SK-N-SH (cell line): ENCODE data around the gene NT5C. TPM values are rescaled to one million over a fixed set of nuclear protein-coding genes. Genes with fewer than 3 reads are reported as not detected.
A peak's percentile ranks its signal among the peaks of the same experiment; 100 is the strongest.

Experiments used
- CTCF ChIA-PET: fragments of 300-600, 350-600 bp; formaldehyde crosslinking; extraction: SDS; loops from one replicate; lab custom pipeline; 2021; lab: Yijun Ruan, JAX
- POLR2A ChIA-PET: fragments of 350-600 bp; sonication (Branson Sonifier 250); formaldehyde crosslinking; extraction: SDS; loops from one replicate; lab custom pipeline; 2020; ENCODE audit warnings: antibody characterized with exemption, inconsistent platforms; lab: Yijun Ruan, JAX
- DNase-seq: peaks from one replicate; pipeline ENCODE4 v3.0.0; 2012
- H2AFZ ChIP-seq: fragments of 200-600 bp; sonication (generic); 2 replicates; pipeline ENCODE4 v1.8.1; 2016; ENCODE audit warnings: antibody characterized with exemption, mild to moderate bottlenecking, low read depth
- H3F3A ChIP-seq: fragments of 200-600 bp; sonication (generic); replicated peaks from 2 replicates; pipeline ENCODE3; 2016; ENCODE audit warnings: antibody characterized with exemption, mild to moderate bottlenecking; ENCODE audit not compliant: insufficient read depth
- H3K27ac ChIP-seq, 2 experiments: fragments of 200-500 bp in 1 of 2; fragments of 200-600 bp in 1 of 2; sonication (Bioruptor generic) in 1 of 2; sonication (generic), shearing (Covaris generic) in 1 of 2; 2 replicates each; pipeline versions ENCODE4 v1.5.1 to v1.6.1; 2014 to 2016; ENCODE audit warnings: low read depth in 2 of 2, inconsistent platforms in 1 of 2, low read length in 1 of 2, mild to moderate bottlenecking in 1 of 2, mixed read lengths in 1 of 2
- H3K27me3 ChIP-seq: fragments of 200-600 bp; sonication (generic), shearing (Covaris generic); 2 replicates; pipeline ENCODE4 v1.6.1; 2016; ENCODE audit warnings: mixed run types; ENCODE audit not compliant: insufficient read depth
- H3K36me3 ChIP-seq, 2 experiments: fragments of 200-500 bp in 1 of 2; fragments of 200-600 bp in 1 of 2; sonication (Bioruptor generic) in 1 of 2; sonication (generic) in 1 of 2; replicated peaks in 1 of 2; 2 replicates each; pipeline versions ENCODE3 to v1.5.1; 2014 to 2016; ENCODE audit warnings: low read length in 1 of 2, mild to moderate bottlenecking in 1 of 2; ENCODE audit not compliant: insufficient read depth in 2 of 2, control insufficient read depth in 1 of 2
- H3K4me1 ChIP-seq, 2 experiments: fragments of 200-500 bp in 1 of 2; fragments of 200-600 bp in 1 of 2; sonication (Bioruptor generic) in 1 of 2; sonication (generic), shearing (Covaris generic) in 1 of 2; 2 replicates each; pipeline versions ENCODE4 v1.5.1 to v1.6.1; 2014 to 2016; ENCODE audit warnings: low read depth in 1 of 2, low read length in 1 of 2, mixed run types in 1 of 2; ENCODE audit not compliant: insufficient read depth in 2 of 2, control insufficient read depth in 1 of 2
- H3K4me2 ChIP-seq: fragments of 200-600 bp; sonication (generic), shearing (Covaris generic); 2 replicates; pipeline ENCODE4 v1.6.1; 2017; ENCODE audit warnings: mixed run types
- H3K4me3 ChIP-seq, 2 experiments: fragments of 200-500 bp in 1 of 2; fragments of 200-600 bp in 1 of 2; sonication (Bioruptor generic) in 1 of 2; sonication (generic), shearing (Covaris generic) in 1 of 2; 2 replicates each; pipeline versions ENCODE4 v1.5.1 to v1.8.1; 2014 to 2016; ENCODE audit warnings: low read depth in 2 of 2, inconsistent platforms in 1 of 2, low read length in 1 of 2, mild to moderate bottlenecking in 1 of 2, mixed read lengths in 1 of 2, moderate library complexity in 1 of 2
- H3K79me2 ChIP-seq: fragments of 200-600 bp; sonication (generic); 2 replicates; pipeline ENCODE4 v1.8.1; 2017; ENCODE audit warnings: mild to moderate bottlenecking; ENCODE audit not compliant: insufficient read depth
- H3K9ac ChIP-seq: fragments of 200-600 bp; sonication (generic); 2 replicates; pipeline ENCODE4 v1.6.1; 2017; ENCODE audit warnings: mixed run types
- H3K9me2 ChIP-seq: fragments of 200-600 bp; sonication (generic); 2 replicates; pipeline ENCODE4 v1.6.1; 2017; ENCODE audit warnings: mixed run types
- H3K9me3 ChIP-seq: fragments of 200-600 bp; sonication (generic); 2 replicates; pipeline ENCODE4 v1.6.1; 2017; ENCODE audit warnings: mixed run types, mild to moderate bottlenecking, moderate library complexity
- H4K20me1 ChIP-seq: fragments of 200-600 bp; sonication (generic); 2 replicates; pipeline ENCODE4 v1.6.1; 2017; ENCODE audit warnings: mild to moderate bottlenecking, mixed run types; ENCODE audit not compliant: insufficient read depth
- CTCF ChIP-seq: fragments of 200-600 bp; sonication (generic); IDR thresholded peaks from 2 replicates; pipeline ENCODE4 v1.6.1; 2017; ENCODE audit warnings: antibody characterized with exemption, mild to moderate bottlenecking, moderate library complexity
- ELF1 ChIP-seq: IDR thresholded peaks from 2 replicates; pipeline ENCODE4 v1.4.0; 2012
- FOSL2 ChIP-seq: IDR thresholded peaks from 2 replicates; pipeline ENCODE4 v1.4.0; 2012; ENCODE audit warnings: low read depth, mild to moderate bottlenecking, moderate library complexity, borderline replicate concordance
- FOXJ3 ChIP-seq: sonication (generic); formaldehyde crosslinking; IDR thresholded peaks from 2 replicates; pipeline ENCODE4 v1.5.1; 2020; ENCODE audit warnings: mild to moderate bottlenecking, missing genetic modification reagents
- FOXM1 ChIP-seq: IDR thresholded peaks from 2 replicates; pipeline ENCODE4 v1.4.0; 2012; ENCODE audit warnings: low read depth, mild to moderate bottlenecking
- GABPA ChIP-seq: IDR thresholded peaks from 2 replicates; pipeline ENCODE4 v1.4.0; 2012; ENCODE audit warnings: low read depth, mild to moderate bottlenecking
- JUND ChIP-seq: IDR thresholded peaks from 2 replicates; pipeline ENCODE4 v1.4.0; 2012
- NFIC ChIP-seq: IDR thresholded peaks from 2 replicates; pipeline ENCODE4 v1.4.0; 2012; ENCODE audit warnings: borderline replicate concordance
- NRF1 ChIP-seq: IDR thresholded peaks from 2 replicates; pipeline ENCODE4 v1.6.1; 2012; ENCODE audit warnings: low read depth, mild to moderate bottlenecking, low read length
- PBX3 ChIP-seq: IDR thresholded peaks from 2 replicates; pipeline ENCODE4; 2012
- RAD21 ChIP-seq: IDR thresholded peaks from 2 replicates; pipeline ENCODE4 v1.6.1; 2012; ENCODE audit warnings: mild to moderate bottlenecking, low read length
- RCOR1 ChIP-seq: fragments of 150-350 bp; IDR thresholded peaks from 2 replicates; pipeline ENCODE4 v1.6.1; 2017; ENCODE audit warnings: antibody characterized with exemption, low read length
- REST ChIP-seq: IDR thresholded peaks from 2 replicates; pipeline ENCODE4 v1.6.1; 2012; ENCODE audit warnings: mild to moderate bottlenecking, low read depth, low read length, moderate library complexity
- RXRA ChIP-seq: IDR thresholded peaks from 2 replicates; pipeline ENCODE4 v1.4.0; 2012; ENCODE audit warnings: low read depth, mild to moderate bottlenecking, borderline replicate concordance
- TAF1 ChIP-seq: IDR thresholded peaks from 2 replicates; pipeline ENCODE4 v1.6.1; 2012; ENCODE audit warnings: low read depth, mild to moderate bottlenecking, low read length, moderate library complexity, borderline replicate concordance
- TEAD4 ChIP-seq: IDR thresholded peaks from 2 replicates; pipeline ENCODE4 v1.4.0; 2012; ENCODE audit warnings: mild to moderate bottlenecking, borderline replicate concordance; ENCODE audit not compliant: insufficient read depth
- YY1 ChIP-seq: IDR thresholded peaks from 2 replicates; pipeline ENCODE4 v1.4.0; 2012; ENCODE audit warnings: low read depth, mild to moderate bottlenecking
- WGBS: methylation state at CpG from one replicate; pipeline ENCODE4 v1.1.6; 2017; ENCODE audit warnings: low lambda C conversion rate; 5-methylcytosine and 5-hydroxymethylcytosine counted together
- polyA plus RNA-seq, 3 experiments: library from polyadenylated mRNA; depleted of rRNA; stranded (reverse); fragments of >200 nt; gene quantifications; 2 replicates each; pipeline ENCODE4 v1.2.3, GENCODE V29; 2012
- TF ChIP-seq, protein P1 (sequence below): fragments of 150-350 bp; IDR thresholded peaks from 2 replicates; pipeline ENCODE4 v1.6.1; 2016; ENCODE audit warnings: mild to moderate bottlenecking, low read depth, low read length

NT5C gene
- polyA plus RNA-seq, 1 of the 3 experiments (the other 2 are of a cell fraction): 111 TPM

DNA sequence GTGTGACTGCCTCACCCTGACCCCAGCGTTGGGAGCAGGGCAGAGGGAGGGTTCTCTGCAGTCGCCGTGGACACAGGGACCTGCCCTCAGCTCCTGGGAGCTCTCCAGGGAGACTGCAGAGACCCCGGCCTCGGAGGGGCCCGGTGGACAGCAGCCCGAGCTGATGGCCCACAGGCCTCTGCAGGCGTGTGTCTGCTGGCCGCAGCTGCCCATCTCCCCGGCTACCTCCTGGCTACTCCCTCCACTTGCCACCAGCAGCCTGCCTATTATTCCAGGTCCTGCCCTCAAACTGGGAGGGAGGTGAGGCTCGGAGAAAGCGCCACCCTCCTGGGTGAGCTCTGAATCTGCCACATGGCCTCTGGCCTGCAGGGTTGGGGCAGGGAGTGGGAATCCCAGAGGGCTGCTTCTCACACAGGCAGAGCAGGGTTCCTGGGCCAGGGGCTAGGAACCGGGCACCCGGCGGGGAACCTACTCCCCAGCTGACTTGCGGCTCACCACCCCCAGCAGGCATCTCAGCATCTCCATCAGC lies 36.6 kb downstream of the NT5C start:
- no peaks in the 10 kb centered on the region for H3K36me3 ChIP-seq
- no peak for TF ChIP-seq GABPA
- TF ChIP-seq NFIC: no peak
- no peak for TF ChIP-seq RCOR1
- no peak for TF ChIP-seq REST
- no peak for TF ChIP-seq NRF1
- TF ChIP-seq TAF1: no peak
- TF ChIP-seq YY1: no peak
- TF ChIP-seq, protein P1, sequence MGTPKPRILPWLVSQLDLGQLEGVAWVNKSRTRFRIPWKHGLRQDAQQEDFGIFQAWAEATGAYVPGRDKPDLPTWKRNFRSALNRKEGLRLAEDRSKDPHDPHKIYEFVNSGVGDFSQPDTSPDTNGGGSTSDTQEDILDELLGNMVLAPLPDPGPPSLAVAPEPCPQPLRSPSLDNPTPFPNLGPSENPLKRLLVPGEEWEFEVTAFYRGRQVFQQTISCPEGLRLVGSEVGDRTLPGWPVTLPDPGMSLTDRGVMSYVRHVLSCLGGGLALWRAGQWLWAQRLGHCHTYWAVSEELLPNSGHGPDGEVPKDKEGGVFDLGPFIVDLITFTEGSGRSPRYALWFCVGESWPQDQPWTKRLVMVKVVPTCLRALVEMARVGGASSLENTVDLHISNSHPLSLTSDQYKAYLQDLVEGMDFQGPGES: no peak
- no peak for TF ChIP-seq FOSL2
- TF ChIP-seq RXRA: no peak
- no peak for TF ChIP-seq PBX3
- TF ChIP-seq CTCF: no peak
- no peak for TF ChIP-seq RAD21
- TF ChIP-seq JUND: no peak
- TF ChIP-seq FOXM1: no peak
- no peak for TF ChIP-seq ELF1
- TF ChIP-seq TEAD4: no peak
- TF ChIP-seq FOXJ3 (CRISPR knock-in tag): no peak
- TF ChIP-seq, all 33 proteins: peak for 0
- H3K27me3 ChIP-seq: no peaks in the 10 kb centered on the region
- 76% methylated on average over 15 of the region's 16 CpGs for WGBS
- POLR2A ChIA-PET: interaction anchor here (0.5 kb wide), 1 partner anchor 82 kb away, joined by 3 read pairs; no protein-coding TSS in a partner anchor
- H3K4me1 ChIP-seq: peaks cover 0 to 5% of the 10 kb centered on the region in 2 experiments; a peak in 1 of 4 replicates
- no peak overlapping the region for H3K4me3 ChIP-seq
- H3K27ac ChIP-seq: no peak overlapping the region
- H3K9ac ChIP-seq: no peak overlapping the region
- H3K4me2 ChIP-seq: no peak overlapping the region
- no peaks in the 10 kb centered on the region for H3K9me2 ChIP-seq
- CTCF ChIA-PET: interaction anchor here (0.7 to 3.0 kb wide), 6 partner anchors 11 to 133 kb away, joined by 3 to 43 read pairs (median 5); partner anchors contain the start of gene NT5C
- no peak overlapping the region for H2AFZ ChIP-seq
- peaks cover 2% of the 10 kb centered on the region for H3F3A ChIP-seq
- no peaks in the 10 kb centered on the region for H4K20me1 ChIP-seq
- no peaks in the 10 kb centered on the region for H3K9me3 ChIP-seq
- H3K79me2 ChIP-seq: no peaks in the 10 kb centered on the region
- DNase-seq: peak; percentile 57
